Heart left ventricle (tissue), 16 donors: ENCODE data around the gene SPATA21. TPM values are rescaled to one million over a fixed set of nuclear protein-coding genes. Genes with fewer than 3 reads are reported as not detected.

Experiments used
- ATAC-seq, 4 donors: fragments of 200-7000 bp; cut with Tn5 transposase; one replicate each; pipeline ENCODE4 v1.9.1; 2020 to 2022; ENCODE audit warnings: moderate library complexity in 4 of 4, mild to moderate bottlenecking in 3 of 4, moderate number of reproducible peaks in 1 of 4
- DNase-seq, 5 donors: peaks; one replicate each; pipeline ENCODE4 v3.0.0-alpha.2; 2020
- H3K27ac ChIP-seq, 12 donors: fragments of 200-600 bp; sonication (generic) in 4 of 12; one replicate each; pipeline versions ENCODE4 v1.5.0 to v1.8.0; 2016 to 2022; ENCODE audit warnings: mild to moderate bottlenecking in 2 of 12
- H3K27me3 ChIP-seq, 9 donors: fragments of 200-600 bp; sonication (generic) in 2 of 9; one replicate each; pipeline versions ENCODE4 v1.5.1 to v1.8.0; 2016 to 2022; ENCODE audit warnings: mild to moderate bottlenecking in 3 of 9
- H3K36me3 ChIP-seq, 9 donors: fragments of 200-600 bp; sonication (generic) in 2 of 9; one replicate each; pipeline versions ENCODE4 v1.5.0 to v1.8.0; 2018 to 2022; ENCODE audit warnings: mild to moderate bottlenecking in 2 of 9
- H3K4me1 ChIP-seq, 12 donors: fragments of 200-600 bp; sonication (generic) in 4 of 12; one replicate each; pipeline versions ENCODE4 v1.5.0 to v1.8.0; 2016 to 2022; ENCODE audit warnings: mild to moderate bottlenecking in 3 of 12
- H3K4me3 ChIP-seq, 12 donors: fragments of 200-600 bp; sonication (generic) in 4 of 12; one replicate each; pipeline versions ENCODE4 v1.5.0 to v1.8.0; 2017 to 2022; ENCODE audit warnings: mild to moderate bottlenecking in 9 of 12, moderate library complexity in 4 of 12
- H3K9me3 ChIP-seq, 12 donors: fragments of 200-600 bp; sonication (generic) in 4 of 12; one replicate each; pipeline versions ENCODE4 v1.5.0 to v1.8.0; 2016 to 2022; ENCODE audit warnings: mild to moderate bottlenecking in 1 of 12
- POLR2A ChIP-seq, 2 donors: fragments of 450-650 bp; IDR thresholded peaks; one replicate each; pipeline ENCODE4 v1.6.1; 2017; ENCODE audit warnings: antibody characterized with exemption in 2 of 2, mild to moderate bottlenecking in 2 of 2, moderate library complexity in 2 of 2
- WGBS, 4 donors: extraction: QIAGEN DNeasy Blood & Tissue Kit in 2 of 4; methylation state at CpG; one replicate each; pipeline versions ENCODE4 v1.1.5 to v1.1.7; 2013 to 2018; 5-methylcytosine and 5-hydroxymethylcytosine counted together
- intact Hi-C, 10 donors: fragments of 100-400 bp; cut with DNase I; formaldehyde crosslinking; loops; one replicate each; pipeline versions ENCODE4 v1.11.1 to v1.14.2; 2022
- polyA plus RNA-seq, 2 donors: library from polyadenylated mRNA; stranded (reverse); fragments of 200-250 nt; gene quantifications; one replicate each; pipeline ENCODE4 v1.2.3, GENCODE V29; 2013
- total RNA-seq, 9 donors: library from RNA; depleted of rRNA in 2 of 9; stranded (reverse); fragments of >200 nt in 2 of 9; fragmentation: NEBNext Ultra II Directional in 3 of 9; extraction: Animal tissue kit (Norgen Biotek cat#: 25700) in 3 of 9; gene quantifications; one replicate each; pipeline versions ENCODE4 v1.1.0 to v1.2.4, GENCODE V29; 2016 to 2023
- TF ChIP-seq, protein P1 (sequence below), 12 donors: fragments of 200-600 bp; sonication (generic) in 4 of 12; IDR thresholded peaks; one replicate each; pipeline versions ENCODE4 v1.5.0 to v1.8.0; 2018 to 2022; ENCODE audit warnings: antibody characterized with exemption in 12 of 12, mild to moderate bottlenecking in 5 of 12
- donor health status: ischemic (EF 13 %, LVEDD 7.1; RV severe dilation, severe dysfunction).
- donor health status: healthy with polysubstance abuse.
- donor health status: DM: no; HTN: yes; CAD: no.
- donor health status: DM: no; HTN: no; CAD: no.
- donor health status: ischemic (EF 25% LVEDD 6.9; RV normal size, moderate dysfunction).
- donor health status: ischemic (EF 25% LVEDD 5.7; RV mildly dilated, moderate dysfunction).
- donor health status: healthy.
- donor health status: DM: yes; HTN: yes; CAD: no.
- donor health status: ischemic (EF 35%, LVEDD 5.7; RV mildly dilated, moderate dysfunction).
- donor health status: nonischemic (EF 11% LVEDD 7.7; RV severe dilation, severe dysfunction).
- donor health status: DM: yes; HTN: yes; CAD: no.
- donor health status: PGD.
- donor health status: ischemic (EF 29% LVEDD 5.4; RV normal size, mild dysfunction).
- donor health status: nonischemic (EF 23%, LVEDD 6.1; RV moderate dilation, normal function).

The SPATA21 gene
- total and polyA plus RNA-seq, 11 donors: 0.06 to 0.08 TPM; not detected in 9

DNA sequence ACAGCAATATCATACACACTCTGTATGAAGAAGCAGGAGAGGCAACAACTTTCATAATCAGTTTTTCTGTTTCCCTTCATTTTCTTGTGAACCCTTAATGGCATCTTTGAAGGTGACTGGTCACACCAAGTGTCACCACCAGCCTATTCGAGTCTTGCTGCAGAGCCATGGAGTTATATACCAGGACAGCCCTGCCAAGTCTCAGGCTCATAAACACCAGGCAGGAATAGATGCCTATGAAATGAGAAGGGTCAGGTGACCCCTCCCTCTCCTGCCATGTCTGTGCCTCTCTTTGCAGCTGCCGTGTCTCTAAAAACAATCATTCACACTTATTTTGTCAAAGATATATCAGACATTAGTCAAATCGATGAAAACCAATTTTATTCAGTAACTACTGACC, 31.3 kb upstream of the SPATA21 start:
- WGBS, 4 donors: 67 to 79% (median 76%) methylated on average over 3 of the region's 3 CpGs
- intact Hi-C loops: no loop called here
- ATAC-seq (no peak), DNase-seq (no peak)
- Histone ChIP-seq H3K36me3 (peaks cover 0 to 53% (median 21%) of the 10 kb centered on the region in 9 donors), H3K4me1 (no peaks in the 10 kb centered on the region), H3K27ac (no peak overlapping the region), H3K4me3 (no peak overlapping the region), H3K27me3 (no peaks in the 10 kb centered on the region), H3K9me3 (no peaks in the 10 kb centered on the region)
- TF ChIP-seq POLR2A (IDR thresholded peaks at IDR 0.05): no peak
- TF ChIP-seq, protein P1, sequence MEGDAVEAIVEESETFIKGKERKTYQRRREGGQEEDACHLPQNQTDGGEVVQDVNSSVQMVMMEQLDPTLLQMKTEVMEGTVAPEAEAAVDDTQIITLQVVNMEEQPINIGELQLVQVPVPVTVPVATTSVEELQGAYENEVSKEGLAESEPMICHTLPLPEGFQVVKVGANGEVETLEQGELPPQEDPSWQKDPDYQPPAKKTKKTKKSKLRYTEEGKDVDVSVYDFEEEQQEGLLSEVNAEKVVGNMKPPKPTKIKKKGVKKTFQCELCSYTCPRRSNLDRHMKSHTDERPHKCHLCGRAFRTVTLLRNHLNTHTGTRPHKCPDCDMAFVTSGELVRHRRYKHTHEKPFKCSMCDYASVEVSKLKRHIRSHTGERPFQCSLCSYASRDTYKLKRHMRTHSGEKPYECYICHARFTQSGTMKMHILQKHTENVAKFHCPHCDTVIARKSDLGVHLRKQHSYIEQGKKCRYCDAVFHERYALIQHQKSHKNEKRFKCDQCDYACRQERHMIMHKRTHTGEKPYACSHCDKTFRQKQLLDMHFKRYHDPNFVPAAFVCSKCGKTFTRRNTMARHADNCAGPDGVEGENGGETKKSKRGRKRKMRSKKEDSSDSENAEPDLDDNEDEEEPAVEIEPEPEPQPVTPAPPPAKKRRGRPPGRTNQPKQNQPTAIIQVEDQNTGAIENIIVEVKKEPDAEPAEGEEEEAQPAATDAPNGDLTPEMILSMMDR (IDR thresholded peaks at IDR 0.05): no peak

GRCh38 chr1:16464917-16465625, 27.8 kb upstream of the SPATA21 start:
- H3K4me1 ChIP-seq: no peaks in the 10 kb centered on the region
- H3K9me3 ChIP-seq: no peaks in the 10 kb centered on the region
- H3K4me3 ChIP-seq: no peak overlapping the region
- DNase-seq: no peak
- WGBS, 4 donors: 89 to 91% (median 90%) methylated on average over 15 to 21 of the region's 21 CpGs
- TF ChIP-seq POLR2A (IDR thresholded peaks at IDR 0.05): no peak
- TF ChIP-seq, protein P1 (IDR thresholded peaks at IDR 0.05): no peak
- H3K27ac ChIP-seq: no peak overlapping the region
- intact Hi-C loops: no loop called here
- H3K27me3 ChIP-seq: no peaks in the 10 kb centered on the region
- no peak for ATAC-seq
- H3K36me3 ChIP-seq: peaks cover 0 to 66% (median 21%) of the 10 kb centered on the region in 9 donors

GRCh38 chr1:16462773-16463330, 25.6 kb upstream of the SPATA21 start:
- Histone ChIP-seq H3K4me3 (no peak overlapping the region), H3K27me3 (no peaks in the 10 kb centered on the region), H3K27ac (no peak overlapping the region), H3K9me3 (no peaks in the 10 kb centered on the region), H3K4me1 (peaks cover 0 to 15% (median 1%) of the 10 kb centered on the region in 12 donors), H3K36me3 (peaks cover 0 to 85% (median 40%) of the 10 kb centered on the region in 9 donors)
- WGBS, 4 donors: 92 to 94% (median 93%) methylated on average over 7 of the region's 7 CpGs
- ATAC-seq: no peak
- TF ChIP-seq POLR2A (IDR thresholded peaks at IDR 0.05): no peak
- TF ChIP-seq, protein P1 (IDR thresholded peaks at IDR 0.05): no peak
- DNase-seq: no peak
- intact Hi-C loops: no loop called here

DNA sequence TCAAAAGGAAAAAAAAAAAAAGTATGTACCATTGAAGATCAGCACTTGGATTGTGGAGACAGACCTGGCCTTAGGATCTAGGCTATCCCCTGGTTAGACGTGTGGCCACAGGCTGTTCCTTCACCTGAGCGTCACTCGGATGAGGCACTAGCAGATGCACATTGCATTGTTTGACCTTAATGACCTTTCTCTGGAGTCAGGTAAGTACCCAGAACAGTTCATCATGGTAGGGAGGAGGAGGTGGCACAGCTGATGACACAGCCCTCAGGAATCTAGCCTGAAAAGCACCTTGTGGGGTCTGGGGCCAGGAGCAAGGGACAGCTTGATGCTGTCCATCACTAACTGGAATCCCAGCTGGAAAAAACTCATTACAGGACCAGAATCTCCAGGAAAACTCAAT, 24.5 kb upstream of the SPATA21 start:
- H3K9me3 ChIP-seq: no peaks in the 10 kb centered on the region
- DNase-seq (no peak), ATAC-seq (no peak)
- intact Hi-C loops: no loop called here
- H3K4me3 ChIP-seq: no peak overlapping the region
- peaks cover 0 to 89% (median 52%) of the 10 kb centered on the region in 9 donors for H3K36me3 ChIP-seq
- H3K4me1 ChIP-seq: peaks cover 0 to 16% (median 4%) of the 10 kb centered on the region in 12 donors
- 91 to 99% (median 97%) methylated on average over 3 of the region's 3 CpGs for WGBS, 4 donors
- H3K27ac ChIP-seq: no peak overlapping the region
- TF ChIP-seq, protein P1 (IDR thresholded peaks at IDR 0.05): no peak
- no peak for TF ChIP-seq POLR2A (IDR thresholded peaks at IDR 0.05)
- H3K27me3 ChIP-seq: no peaks in the 10 kb centered on the region
